Tibial nerve (tissue), 3 donors: ENCODE measurements around the gene CAPG.

Experiments
- CTCF ChIP-seq, 5 experiments: fragments of 200-600 bp in 3 of 5; fragments of 450-650 bp in 2 of 5; sonication (generic) in 3 of 5; IDR thresholded peaks; one replicate each; pipeline ENCODE4 v1.5.1; 2016 to 2019; ENCODE audit warnings: antibody characterized with exemption in 5 of 5, mild to moderate bottlenecking in 3 of 5, moderate library complexity in 2 of 5
- POLR2A ChIP-seq, 2 donors: fragments of 450-650 bp; IDR thresholded peaks; one replicate each; pipeline ENCODE4 v1.6.1; 2017; ENCODE audit warnings: antibody characterized with exemption in 2 of 2, mild to moderate bottlenecking in 2 of 2, moderate library complexity in 2 of 2

GRCh38 chr2:85440729-85441128 is 30.6 kb upstream of the CAPG start:
- TF ChIP-seq CTCF (IDR thresholded peaks at IDR 0.05) (no peak), POLR2A (IDR thresholded peaks at IDR 0.05) (no peak)
